Measurements from ENCODE around the gene KLRC2.

Gene KLRC2

DNA sequence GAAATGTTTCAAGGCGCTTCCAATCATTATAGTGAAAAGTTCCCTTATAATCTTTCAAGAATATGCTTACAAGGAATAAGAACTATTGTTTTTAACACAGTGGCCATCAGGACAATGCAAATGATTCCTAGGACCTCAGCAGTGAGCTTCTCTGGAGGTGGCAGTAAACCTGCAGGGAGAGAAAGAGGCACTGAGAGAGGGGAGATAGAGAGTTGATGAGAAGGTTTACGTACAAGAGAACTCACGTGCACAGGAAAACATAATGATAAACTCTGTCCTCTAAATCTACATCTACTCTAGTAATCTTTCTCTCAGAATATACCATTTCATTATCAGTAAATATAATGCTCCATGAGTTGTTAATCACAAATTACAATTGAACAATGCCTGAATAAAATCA, 27.0 kb downstream of the KLRC2 start (continued):
- TF ChIP-seq, protein P1, sequence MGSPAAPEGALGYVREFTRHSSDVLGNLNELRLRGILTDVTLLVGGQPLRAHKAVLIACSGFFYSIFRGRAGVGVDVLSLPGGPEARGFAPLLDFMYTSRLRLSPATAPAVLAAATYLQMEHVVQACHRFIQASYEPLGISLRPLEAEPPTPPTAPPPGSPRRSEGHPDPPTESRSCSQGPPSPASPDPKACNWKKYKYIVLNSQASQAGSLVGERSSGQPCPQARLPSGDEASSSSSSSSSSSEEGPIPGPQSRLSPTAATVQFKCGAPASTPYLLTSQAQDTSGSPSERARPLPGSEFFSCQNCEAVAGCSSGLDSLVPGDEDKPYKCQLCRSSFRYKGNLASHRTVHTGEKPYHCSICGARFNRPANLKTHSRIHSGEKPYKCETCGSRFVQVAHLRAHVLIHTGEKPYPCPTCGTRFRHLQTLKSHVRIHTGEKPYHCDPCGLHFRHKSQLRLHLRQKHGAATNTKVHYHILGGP (tag by site-specific recombination; IDR thresholded peaks at IDR 0.05): no peak
- no peak for TF ChIP-seq BCL11A (tag by site-specific recombination; IDR thresholded peaks at IDR 0.05; ENCODE audit: low read depth)

DNA sequence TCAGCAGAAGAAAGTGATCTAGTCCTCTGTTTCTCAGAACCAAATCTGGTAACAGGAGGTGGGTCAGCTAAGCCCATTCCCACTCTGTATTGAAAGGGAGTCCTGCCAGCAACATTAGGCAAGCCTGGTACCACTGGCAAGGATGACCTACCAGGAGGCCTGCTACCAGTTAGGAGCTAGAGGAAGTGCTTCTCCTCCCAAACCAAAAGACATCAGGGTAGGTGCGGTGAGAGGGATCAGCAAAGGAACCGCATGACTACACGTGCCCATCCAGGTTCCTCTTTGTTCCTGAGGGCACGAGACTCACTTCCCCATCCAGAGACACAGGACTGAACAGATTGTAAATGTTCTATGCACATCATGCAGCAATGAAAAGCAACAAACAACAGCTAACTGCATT, 29.1 kb downstream of the KLRC2 start:
- POLR2A ChIA-PET: no interaction called here
- CTCF ChIA-PET: no interaction called here

DNA sequence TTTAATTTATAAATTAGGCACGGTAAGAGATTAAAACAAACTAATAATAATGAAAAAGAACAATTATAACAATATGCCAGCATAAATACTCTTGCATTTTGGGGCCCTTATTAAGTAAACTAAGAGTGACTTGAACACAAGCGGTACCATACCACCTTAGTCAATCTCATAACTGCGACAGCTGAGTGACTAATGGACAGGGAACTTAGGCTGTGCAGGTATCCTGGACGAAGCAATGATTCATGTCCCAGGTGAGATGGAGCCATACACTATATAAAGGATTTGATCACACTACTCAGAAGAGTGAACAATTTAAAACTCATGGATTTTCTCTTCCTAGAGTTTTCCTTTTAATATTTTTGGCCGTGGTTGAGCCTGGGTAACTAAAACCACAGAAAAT, 30.5 kb downstream of the KLRC2 start:
- H3K4me3 ChIP-seq (ENCODE audit: low read depth, low read length): no peak overlapping the region

More for the DNA sequence above, 29.1 kb downstream of the KLRC2 start:
- no peak overlapping the region for H3K27ac ChIP-seq (ENCODE audit: extremely low read depth, low read depth, low read length)
- H3K4me3 ChIP-seq (ENCODE audit: low read depth, low read length): no peak overlapping the region
- TF ChIP-seq ZNF184 (tag by site-specific recombination; IDR thresholded peaks at IDR 0.05) (no peak), IKZF3 (tag by site-specific recombination; IDR thresholded peaks at IDR 0.05) (no peak), GLIS1 (tag by site-specific recombination; IDR thresholded peaks at IDR 0.05) (no peak), ZNF155 (tag by site-specific recombination; IDR thresholded peaks at IDR 0.05) (no peak), ZFP69B (tag by site-specific recombination; IDR thresholded peaks at IDR 0.05) (no peak), ZNF140 (tag by site-specific recombination; IDR thresholded peaks at IDR 0.05) (no peak), ZNF549 (tag by site-specific recombination; IDR thresholded peaks at IDR 0.05) (no peak), ZNF768 (tag by site-specific recombination; IDR thresholded peaks at IDR 0.05) (no peak), ZNF658 (tag by site-specific recombination; IDR thresholded peaks at IDR 0.05) (no peak)
- TF ChIP-seq, protein P2, sequence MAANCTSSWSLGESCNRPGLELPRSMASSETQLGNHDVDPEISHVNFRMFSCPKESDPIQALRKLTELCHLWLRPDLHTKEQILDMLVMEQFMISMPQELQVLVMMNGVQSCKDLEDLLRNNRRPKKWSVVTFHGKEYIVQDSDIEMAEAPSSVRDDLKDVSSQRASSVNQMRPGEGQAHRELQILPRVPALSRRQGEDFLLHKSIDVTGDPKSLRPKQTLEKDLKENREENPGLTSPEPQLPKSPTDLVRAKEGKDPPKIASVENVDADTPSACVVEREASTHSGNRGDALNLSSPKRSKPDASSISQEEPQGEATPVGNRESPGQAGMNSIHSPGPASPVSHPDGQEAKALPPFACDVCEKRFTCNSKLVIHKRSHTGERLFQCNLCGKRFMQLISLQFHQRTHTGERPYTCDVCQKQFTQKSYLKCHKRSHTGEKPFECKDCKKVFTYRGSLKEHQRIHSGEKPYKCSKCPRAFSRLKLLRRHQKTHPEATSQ (tag by site-specific recombination; IDR thresholded peaks at IDR 0.05): no peak
- TF ChIP-seq, protein P3, sequence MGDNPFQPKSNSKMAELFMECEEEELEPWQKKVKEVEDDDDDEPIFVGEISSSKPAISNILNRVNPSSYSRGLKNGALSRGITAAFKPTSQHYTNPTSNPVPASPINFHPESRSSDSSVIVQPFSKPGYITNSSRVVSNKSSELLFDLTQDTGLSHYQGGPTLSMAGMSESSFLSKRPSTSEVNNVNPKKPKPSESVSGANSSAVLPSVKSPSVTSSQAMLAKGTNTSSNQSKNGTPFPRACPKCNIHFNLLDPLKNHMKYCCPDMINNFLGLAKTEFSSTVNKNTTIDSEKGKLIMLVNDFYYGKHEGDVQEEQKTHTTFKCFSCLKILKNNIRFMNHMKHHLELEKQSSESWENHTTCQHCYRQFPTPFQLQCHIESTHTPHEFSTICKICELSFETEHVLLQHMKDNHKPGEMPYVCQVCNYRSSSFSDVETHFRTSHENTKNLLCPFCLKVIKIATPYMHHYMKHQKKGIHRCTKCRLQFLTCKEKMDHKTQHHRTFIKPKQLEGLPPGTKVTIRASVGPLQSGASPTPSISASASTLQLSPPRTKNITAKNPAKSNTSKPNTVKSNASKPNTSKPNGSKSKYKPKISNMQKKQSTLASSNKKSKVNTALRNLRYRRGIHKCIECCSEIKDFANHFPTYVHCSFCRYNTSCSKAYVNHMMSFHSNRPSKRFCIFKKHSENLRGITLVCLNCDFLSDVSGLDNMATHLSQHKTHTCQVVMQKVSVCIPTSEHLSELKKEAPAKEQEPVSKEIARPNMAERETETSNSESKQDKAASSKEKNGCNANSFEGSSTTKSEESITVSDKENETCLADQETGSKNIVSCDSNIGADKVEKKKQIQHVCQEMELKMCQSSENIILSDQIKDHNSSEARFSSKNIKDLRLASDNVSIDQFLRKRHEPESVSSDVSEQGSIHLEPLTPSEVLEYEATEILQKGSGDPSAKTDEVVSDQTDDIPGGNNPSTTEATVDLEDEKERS (tag by site-specific recombination; IDR thresholded peaks at IDR 0.05): no peak
- TF ChIP-seq, protein P4, sequence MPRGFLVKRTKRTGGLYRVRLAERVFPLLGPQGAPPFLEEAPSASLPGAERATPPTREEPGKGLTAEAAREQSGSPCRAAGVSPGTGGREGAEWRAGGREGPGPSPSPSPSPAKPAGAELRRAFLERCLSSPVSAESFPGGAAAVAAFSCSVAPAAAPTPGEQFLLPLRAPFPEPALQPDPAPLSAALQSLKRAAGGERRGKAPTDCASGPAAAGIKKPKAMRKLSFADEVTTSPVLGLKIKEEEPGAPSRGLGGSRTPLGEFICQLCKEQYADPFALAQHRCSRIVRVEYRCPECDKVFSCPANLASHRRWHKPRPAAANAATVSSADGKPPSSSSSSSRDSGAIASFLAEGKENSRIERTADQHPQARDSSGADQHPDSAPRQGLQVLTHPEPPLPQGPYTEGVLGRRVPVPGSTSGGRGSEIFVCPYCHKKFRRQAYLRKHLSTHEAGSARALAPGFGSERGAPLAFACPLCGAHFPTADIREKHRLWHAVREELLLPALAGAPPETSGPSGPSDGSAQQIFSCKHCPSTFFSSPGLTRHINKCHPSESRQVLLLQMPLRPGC (tag by site-specific recombination; IDR thresholded peaks at IDR 0.05): no peak
- H3K9me3 ChIP-seq (ENCODE audit: control insufficient read depth, insufficient read depth, low read depth, low read length): no peaks in the 10 kb centered on the region
- peaks cover 7% of the 10 kb centered on the region for H3K4me1 ChIP-seq (ENCODE audit: control insufficient read depth, insufficient read depth, low read length)
- H3K36me3 ChIP-seq (ENCODE audit: control insufficient read depth in 2 of 2, insufficient read depth in 1 of 2, low read length in 2 of 2): no peaks in the 10 kb centered on the region

More for the DNA sequence above, 30.5 kb downstream of the KLRC2 start:
- no peak for TF ChIP-seq ZNF555 (tag by site-specific recombination; conservative IDR thresholded peaks at IDR 0.05)
- TF ChIP-seq ZNF112 (tag by site-specific recombination; IDR thresholded peaks at IDR 0.05): no peak
- TF ChIP-seq GFI1B (tag by site-specific recombination; IDR thresholded peaks at IDR 0.05): no peak
- TF ChIP-seq, protein P5, sequence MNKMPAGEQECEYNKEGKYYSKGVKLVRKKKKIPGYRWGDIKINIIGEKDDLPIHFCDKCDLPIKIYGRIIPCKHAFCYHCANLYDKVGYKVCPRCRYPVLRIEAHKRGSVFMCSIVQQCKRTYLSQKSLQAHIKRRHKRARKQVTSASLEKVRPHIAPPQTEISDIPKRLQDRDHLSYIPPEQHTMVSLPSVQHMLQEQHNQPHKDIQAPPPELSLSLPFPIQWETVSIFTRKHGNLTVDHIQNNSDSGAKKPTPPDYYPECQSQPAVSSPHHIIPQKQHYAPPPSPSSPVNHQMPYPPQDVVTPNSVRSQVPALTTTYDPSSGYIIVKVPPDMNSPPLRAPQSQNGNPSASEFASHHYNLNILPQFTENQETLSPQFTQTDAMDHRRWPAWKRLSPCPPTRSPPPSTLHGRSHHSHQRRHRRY (tag by site-specific recombination; IDR thresholded peaks at IDR 0.05): no peak
- no peak for TF ChIP-seq ZFP41 (tag by site-specific recombination; IDR thresholded peaks at IDR 0.05; ENCODE audit: borderline replicate concordance)
- no peak for TF ChIP-seq WT1 (tag by site-specific recombination; IDR thresholded peaks at IDR 0.05)
- no peak for TF ChIP-seq ZNF248 (tag by site-specific recombination; IDR thresholded peaks at IDR 0.05)
- TF ChIP-seq, protein P1 (tag by site-specific recombination; IDR thresholded peaks at IDR 0.05): no peak
- no peak for TF ChIP-seq MEIS1 (CRISPR knock-in tag; IDR thresholded peaks at IDR 0.05; ENCODE audit: borderline replicate concordance)
- no peak for TF ChIP-seq ZNF521 (tag by site-specific recombination; IDR thresholded peaks at IDR 0.05)
- no peak for TF ChIP-seq ZNF654 (tag by site-specific recombination; IDR thresholded peaks at IDR 0.05; ENCODE audit: low read depth)
- no peak for TF ChIP-seq ZNF571 (tag by site-specific recombination; IDR thresholded peaks at IDR 0.05)
- no peak for TF ChIP-seq ZNF211 (tag by site-specific recombination; IDR thresholded peaks at IDR 0.05; ENCODE audit: low read depth)
- TF ChIP-seq MYNN (tag by site-specific recombination; IDR thresholded peaks at IDR 0.05; ENCODE audit: borderline replicate concordance): no peak
- no peak overlapping the region for H3K27ac ChIP-seq (ENCODE audit: extremely low read depth, low read depth, low read length)
- CTCF ChIA-PET: no interaction called here
- no peaks in the 10 kb centered on the region for H3K9me3 ChIP-seq (ENCODE audit: control insufficient read depth, insufficient read depth, low read depth, low read length)
- no peaks in the 10 kb centered on the region for H3K36me3 ChIP-seq (ENCODE audit: control insufficient read depth in 2 of 2, insufficient read depth in 1 of 2, low read length in 2 of 2)
- POLR2A ChIA-PET: no interaction called here
- H3K4me1 ChIP-seq (ENCODE audit: control insufficient read depth, insufficient read depth, low read length): peaks cover 5% of the 10 kb centered on the region; the same call in 1 of the 2 replicates
